ENCODE data around the gene PHKG1.
"Not testable (repeated sequence)": the region's sequence is repeated elsewhere in the genome, so short reads cannot be mapped to it uniquely, and the experiment has no call there.

PHKG1 gene

GRCh38 chr7:56045758-56046157, 47.0 kb downstream of the PHKG1 start:
- DNase-seq (ENCODE audit: low spot score): not testable (repeated sequence)

GRCh38 chr7:56040730-56041129, 52.0 kb downstream of the PHKG1 start:
- no peak for DNase-seq (ENCODE audit: low spot score)

- peak; percentile 56 for DNase-seq (ENCODE audit: low spot score)
These were observed 58.9 kb downstream of the PHKG1 start for GRCh38 chr7:56033671-56034432.

- DNase-seq (ENCODE audit: low spot score): not testable (repeated sequence)
These were observed 60.2 kb downstream of the PHKG1 start for GRCh38 chr7:56032578-56032977.

- not testable (repeated sequence) for DNase-seq (ENCODE audit: low spot score)
These were observed 61.2 kb downstream of the PHKG1 start for GRCh38 chr7:56031556-56031955.

- DNase-seq (ENCODE audit: low spot score): no peak
These were observed 62.4 kb downstream of the PHKG1 start for GRCh38 chr7:56030340-56030739.

Data from AG08395 (cell line).